Hepatocyte (in vitro differentiated cells): ENCODE data around the gene ADGRV1.

Experiments
- EZH2 ChIP-seq: fragments of 200-600 bp; sonication (generic); IDR thresholded peaks from 2 replicates; pipeline ENCODE4 v1.6.1; 2016; ENCODE audit warnings: antibody characterized with exemption, mild to moderate bottlenecking, borderline replicate concordance
- TF ChIP-seq, protein P1 (sequence below): fragments of 200-600 bp; sonication (generic); IDR thresholded peaks from 2 replicates; pipeline ENCODE4 v1.5.1; 2016; ENCODE audit warnings: antibody characterized with exemption, mild to moderate bottlenecking; ENCODE audit not compliant: poor library complexity

DNA sequence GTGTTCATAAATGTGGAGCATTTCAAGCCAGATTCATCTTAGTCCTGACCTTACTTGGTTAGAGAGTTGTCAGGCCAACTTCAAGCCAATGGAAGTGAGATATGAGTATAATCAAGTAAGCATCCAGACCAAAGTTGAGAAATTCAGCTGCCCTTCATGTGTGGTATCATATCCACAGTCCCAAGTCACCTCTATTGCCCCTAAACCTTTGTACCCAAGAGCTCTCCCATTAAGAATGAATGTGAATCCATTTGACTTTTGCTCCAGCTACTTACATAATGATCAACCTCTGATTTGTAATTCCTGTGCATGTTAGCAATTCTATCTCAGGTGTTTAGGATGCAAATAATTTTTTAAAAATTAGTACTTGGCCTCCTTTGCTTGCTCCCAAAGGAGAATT lies 342.7 kb downstream of the ADGRV1 start:
- TF ChIP-seq, protein P1, sequence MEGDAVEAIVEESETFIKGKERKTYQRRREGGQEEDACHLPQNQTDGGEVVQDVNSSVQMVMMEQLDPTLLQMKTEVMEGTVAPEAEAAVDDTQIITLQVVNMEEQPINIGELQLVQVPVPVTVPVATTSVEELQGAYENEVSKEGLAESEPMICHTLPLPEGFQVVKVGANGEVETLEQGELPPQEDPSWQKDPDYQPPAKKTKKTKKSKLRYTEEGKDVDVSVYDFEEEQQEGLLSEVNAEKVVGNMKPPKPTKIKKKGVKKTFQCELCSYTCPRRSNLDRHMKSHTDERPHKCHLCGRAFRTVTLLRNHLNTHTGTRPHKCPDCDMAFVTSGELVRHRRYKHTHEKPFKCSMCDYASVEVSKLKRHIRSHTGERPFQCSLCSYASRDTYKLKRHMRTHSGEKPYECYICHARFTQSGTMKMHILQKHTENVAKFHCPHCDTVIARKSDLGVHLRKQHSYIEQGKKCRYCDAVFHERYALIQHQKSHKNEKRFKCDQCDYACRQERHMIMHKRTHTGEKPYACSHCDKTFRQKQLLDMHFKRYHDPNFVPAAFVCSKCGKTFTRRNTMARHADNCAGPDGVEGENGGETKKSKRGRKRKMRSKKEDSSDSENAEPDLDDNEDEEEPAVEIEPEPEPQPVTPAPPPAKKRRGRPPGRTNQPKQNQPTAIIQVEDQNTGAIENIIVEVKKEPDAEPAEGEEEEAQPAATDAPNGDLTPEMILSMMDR, result no peak
- no peak for TF ChIP-seq EZH2
